GM23338 (cell line): ENCODE results near the gene AP2A1. TPM values are rescaled to one million over a fixed set of nuclear protein-coding genes. Genes with fewer than 3 reads are reported as not detected.

Experiments
- ATAC-seq: fragments of 200-7000 bp; cut with Tn5 transposase; 3 replicates; pipeline ENCODE4 v1.9.1; 2020
- DNase-seq: peaks from one replicate; pipeline ENCODE4 v3.0.0-alpha.2; 2015; ENCODE audit warnings: low spot score
- H2AFZ ChIP-seq: fragments of 200-600 bp; sonication (generic); 2 replicates; pipeline ENCODE4 v1.8.0; 2016; ENCODE audit warnings: antibody characterized with exemption, mild to moderate bottlenecking, moderate library complexity
- H3F3A ChIP-seq: fragments of 200-600 bp; sonication (generic); replicated peaks from 2 replicates; pipeline ENCODE4 v1.8.0; 2017; ENCODE audit warnings: antibody characterized with exemption, mixed run types, low read depth
- H3K27ac ChIP-seq: fragments of 200-600 bp; sonication (generic); 2 replicates; pipeline ENCODE4 v1.6.1; 2016; ENCODE audit warnings: low read depth
- H3K27me3 ChIP-seq: fragments of 200-600 bp; sonication (generic); 2 replicates; pipeline ENCODE4 v1.8.0; 2016; ENCODE audit warnings: mild to moderate bottlenecking, mixed run types, moderate library complexity; ENCODE audit not compliant: insufficient read depth
- H3K36me3 ChIP-seq: fragments of 200-600 bp; sonication (generic); 2 replicates; pipeline ENCODE4 v1.8.0; 2016; ENCODE audit warnings: mild to moderate bottlenecking; ENCODE audit not compliant: insufficient read depth
- H3K4me1 ChIP-seq: fragments of 200-600 bp; sonication (generic); 2 replicates; pipeline ENCODE4 v1.8.0; 2016; ENCODE audit warnings: mild to moderate bottlenecking, moderate library complexity; ENCODE audit not compliant: insufficient read depth
- H3K4me2 ChIP-seq: fragments of 200-600 bp; sonication (generic); 2 replicates; pipeline ENCODE4 v1.7.1; 2017; ENCODE audit warnings: mixed run types
- H3K4me3 ChIP-seq: fragments of 200-600 bp; sonication (generic); 2 replicates; pipeline ENCODE4 v1.6.1; 2016; ENCODE audit warnings: mixed run types
- H3K79me2 ChIP-seq: fragments of 200-600 bp; sonication (generic); replicated peaks from 2 replicates; pipeline ENCODE4 v1.8.0; 2017; ENCODE audit warnings: mild to moderate bottlenecking; ENCODE audit not compliant: insufficient read depth
- H3K9me2 ChIP-seq: fragments of 200-600 bp; sonication (generic); 2 replicates; pipeline ENCODE4 v1.8.0; 2017; ENCODE audit not compliant: insufficient read depth
- H4K20me1 ChIP-seq: fragments of 200-600 bp; sonication (generic); replicated peaks from 2 replicates; pipeline ENCODE4 v1.8.0; 2017; ENCODE audit warnings: mild to moderate bottlenecking; ENCODE audit not compliant: insufficient read depth
- H3K27ac Mint-ChIP-seq: 2 replicates; pipeline ENCODE4 v1.8.0; 2020; ENCODE audit warnings: inconsistent platforms, mild to moderate bottlenecking, moderate library complexity, mixed read lengths
- H3K27me3 Mint-ChIP-seq: 3 replicates; pipeline ENCODE4 v1.8.0; 2022; ENCODE audit warnings: low read depth, mild to moderate bottlenecking, moderate library complexity, mixed read lengths, inconsistent platforms; ENCODE audit not compliant: insufficient read depth, poor library complexity
- H3K36me3 Mint-ChIP-seq: 3 replicates; pipeline ENCODE4 v1.8.0; 2021; ENCODE audit warnings: low read depth, mild to moderate bottlenecking, inconsistent platforms, moderate library complexity, mixed read lengths
- H3K4me1 Mint-ChIP-seq: 3 replicates; pipeline ENCODE4 v1.8.0; 2020; ENCODE audit warnings: mild to moderate bottlenecking, inconsistent platforms, mixed read lengths
- H3K4me3 Mint-ChIP-seq: 3 replicates; pipeline ENCODE4 v1.8.0; 2021; ENCODE audit warnings: moderate library complexity, mild to moderate bottlenecking, inconsistent platforms, mixed read lengths
- H3K9me3 Mint-ChIP-seq: 3 replicates; pipeline ENCODE4 v1.8.0; 2020; ENCODE audit warnings: moderate library complexity, mild to moderate bottlenecking, inconsistent platforms, mixed read lengths
- CREB1 ChIP-seq: fragments of 250-450 bp; sonication (Bioruptor Pico); IDR thresholded peaks from 2 replicates; pipeline ENCODE4 v1.5.0; 2020; ENCODE audit warnings: low read depth, mild to moderate bottlenecking, moderate library complexity
- ETS1 ChIP-seq: IDR thresholded peaks from 2 replicates; pipeline ENCODE4 v1.6.1; 2016; ENCODE audit warnings: antibody characterized with exemption
- EZH2 ChIP-seq: fragments of 200-600 bp; sonication (generic); IDR thresholded peaks from one replicate; pipeline ENCODE4 v1.8.0; 2017; ENCODE audit warnings: antibody characterized with exemption, mild to moderate bottlenecking, low read depth; ENCODE audit not compliant: unreplicated experiment
- EZH2phosphoT487 ChIP-seq: fragments of 200-600 bp; sonication (generic); IDR thresholded peaks from one replicate; pipeline ENCODE4 v1.8.1; 2018; ENCODE audit warnings: antibody characterized with exemption; ENCODE audit not compliant: unreplicated experiment
- JUNB ChIP-seq: IDR thresholded peaks from one replicate; pipeline ENCODE4 v1.6.1; 2016; ENCODE audit warnings: antibody characterized with exemption; ENCODE audit not compliant: unreplicated experiment
- NANOG ChIP-seq: IDR thresholded peaks from 2 replicates; pipeline ENCODE4 v1.6.1; 2016; ENCODE audit warnings: antibody characterized with exemption, borderline replicate concordance
- REST ChIP-seq: IDR thresholded peaks from one replicate; pipeline ENCODE4 v1.6.1; 2018; ENCODE audit warnings: antibody characterized with exemption; ENCODE audit not compliant: unreplicated experiment
- STAT1 ChIP-seq: IDR thresholded peaks from one replicate; pipeline ENCODE4 v1.6.1; 2016; ENCODE audit warnings: antibody characterized with exemption; ENCODE audit not compliant: unreplicated experiment
- ZNF114 ChIP-seq: fragments of 250-450 bp; sonication (Bioruptor Pico); IDR thresholded peaks from 2 replicates; pipeline ENCODE4 v1.5.0; 2020; ENCODE audit warnings: mild to moderate bottlenecking, moderate library complexity
- ZNF331 ChIP-seq: fragments of 250-450 bp; sonication (Bioruptor Pico); IDR thresholded peaks from 2 replicates; pipeline ENCODE4 v1.5.0; 2020; ENCODE audit warnings: low read depth, mild to moderate bottlenecking, moderate library complexity
- ZNF462 ChIP-seq: fragments of 250-450 bp; sonication (Bioruptor Pico); IDR thresholded peaks from 2 replicates; pipeline ENCODE4 v1.5.0; 2020; ENCODE audit warnings: mild to moderate bottlenecking, moderate library complexity
- polyA plus RNA-seq: library from polyadenylated mRNA; unstranded; fragments of >200 nt; fragmentation: Nextera tagmentation; extraction: Ambion mirVana; gene quantifications from 2 replicates; pipeline ENCODE4 v1.2.1, GENCODE V29; 2016
- total RNA-seq: library from RNA; depleted of rRNA; stranded (reverse); fragments of >200 nt; shearing (Covaris generic); gene quantifications from 2 replicates; pipeline ENCODE4 v1.2.3, GENCODE V29; 2014

AP2A1 gene
- total and polyA plus RNA-seq, 2 experiments from 2014 or later = 34.1 to 129 TPM

GRCh38 chr19:49775742-49776370 is 9.1 kb downstream of the AP2A1 start (continued):
- TF ChIP-seq ZNF462 (no peak), ETS1 (no peak)

- Histone ChIP-seq H3K27ac (no peak overlapping the region), H3F3A (no peaks in the 10 kb centered on the region), H3K79me2 (peaks cover 12% of the 10 kb centered on the region), H4K20me1 (peaks cover 4% of the 10 kb centered on the region; the same call in 1 of the 2 replicates), H3K4me3 (no peak overlapping the region), H3K36me3 (no peaks in the 10 kb centered on the region), H2AFZ (no peak overlapping the region), H3K27me3 (no peaks in the 10 kb centered on the region), H3K4me1 (no peaks in the 10 kb centered on the region), H3K4me2 (no peak overlapping the region), H3K9me2 (no peaks in the 10 kb centered on the region)
- no peak overlapping the region for H3K27ac Mint-ChIP-seq
- peaks cover 14% of the 10 kb centered on the region for H3K27me3 Mint-ChIP-seq
- ATAC-seq (no peak), DNase-seq (no peak)
- no peaks in the 10 kb centered on the region; the same call in 2 of the 3 replicates for H3K9me3 Mint-ChIP-seq
- H3K36me3 Mint-ChIP-seq = peaks cover 7% of the 10 kb centered on the region
- H3K4me3 Mint-ChIP-seq = no peak overlapping the region
- H3K4me1 Mint-ChIP-seq = peaks cover 12% of the 10 kb centered on the region
- TF ChIP-seq ETS1 (no peak), REST (no peak), EZH2 (no peak), JUNB (no peak), CREB1 (CRISPR knock-in tag) (no peak), ZNF331 (CRISPR knock-in tag) (no peak), EZH2phosphoT487 (no peak), NANOG (no peak), STAT1 (no peak), ZNF114 (CRISPR knock-in tag) (no peak)
Observed at GRCh38 chr19:49776371-49776764, 9.6 kb downstream of the AP2A1 start.
